Astrocyte of the spinal cord (primary cell): ENCODE data around the gene C14orf180.

Source experiments
- DNase-seq: peaks from one replicate; pipeline ENCODE4 v3.0.0; 2011; ENCODE audit warnings: low read depth, low spot score
- H3K4me3 ChIP-seq: 2 replicates; pipeline ENCODE4 v1.5.1; 2011; ENCODE audit warnings: low read depth, mild to moderate bottlenecking, low read length, moderate library complexity
- CTCF ChIP-seq: IDR thresholded peaks from 2 replicates; pipeline ENCODE4 v1.5.1; 2012; ENCODE audit warnings: low read depth, mild to moderate bottlenecking, low read length, inconsistent platforms
- in situ Hi-C: cut with HindIII; loops from 2 replicates; pipeline ENCODE4 v1.10.0; 2017; ENCODE audit warnings: low sequenced_read_pairs

The C14orf180 gene

GRCh38 chr14:104554088-104554607, 25.4 kb upstream of the C14orf180 start:
- DNase-seq: no peak
- no peak for TF ChIP-seq CTCF
- in situ Hi-C loops: no loop called here
- H3K4me3 ChIP-seq: no peak overlapping the region

- in situ Hi-C loops: no loop called here
- TF ChIP-seq CTCF: no peak
- no peak overlapping the region for H3K4me3 ChIP-seq
- no peak for DNase-seq
These were observed 24.7 kb upstream of the C14orf180 start for GRCh38 chr14:104554608-104555429.

GRCh38 chr14:104555430-104556255, 23.9 kb upstream of the C14orf180 start:
- DNase-seq: no peak
- in situ Hi-C loops: no loop called here
- no peak for TF ChIP-seq CTCF

GRCh38 chr14:104556256-104557021, 23.1 kb upstream of the C14orf180 start:
- in situ Hi-C loops: no loop called here
- no peak overlapping the region for H3K4me3 ChIP-seq
- TF ChIP-seq CTCF: no peak
- DNase-seq: no peak

More at GRCh38 chr14:104555430-104556255, 23.9 kb upstream of the C14orf180 start:
- no peak overlapping the region for H3K4me3 ChIP-seq

GRCh38 chr14:104557086-104557485, 22.5 kb upstream of the C14orf180 start:
- in situ Hi-C loops: no loop called here
- DNase-seq: no peak
- TF ChIP-seq CTCF: no peak
- no peak overlapping the region for H3K4me3 ChIP-seq

- no peak for DNase-seq
- no peak for TF ChIP-seq CTCF
- in situ Hi-C loops: no loop called here
- H3K4me3 ChIP-seq: no peak overlapping the region
These were observed 21.8 kb upstream of the C14orf180 start for GRCh38 chr14:104557766-104558165.
